Measurements from ENCODE around the gene R3HDM2.
A peak's percentile ranks its signal among the peaks of the same experiment; 100 is the strongest.

Gene R3HDM2

DNA sequence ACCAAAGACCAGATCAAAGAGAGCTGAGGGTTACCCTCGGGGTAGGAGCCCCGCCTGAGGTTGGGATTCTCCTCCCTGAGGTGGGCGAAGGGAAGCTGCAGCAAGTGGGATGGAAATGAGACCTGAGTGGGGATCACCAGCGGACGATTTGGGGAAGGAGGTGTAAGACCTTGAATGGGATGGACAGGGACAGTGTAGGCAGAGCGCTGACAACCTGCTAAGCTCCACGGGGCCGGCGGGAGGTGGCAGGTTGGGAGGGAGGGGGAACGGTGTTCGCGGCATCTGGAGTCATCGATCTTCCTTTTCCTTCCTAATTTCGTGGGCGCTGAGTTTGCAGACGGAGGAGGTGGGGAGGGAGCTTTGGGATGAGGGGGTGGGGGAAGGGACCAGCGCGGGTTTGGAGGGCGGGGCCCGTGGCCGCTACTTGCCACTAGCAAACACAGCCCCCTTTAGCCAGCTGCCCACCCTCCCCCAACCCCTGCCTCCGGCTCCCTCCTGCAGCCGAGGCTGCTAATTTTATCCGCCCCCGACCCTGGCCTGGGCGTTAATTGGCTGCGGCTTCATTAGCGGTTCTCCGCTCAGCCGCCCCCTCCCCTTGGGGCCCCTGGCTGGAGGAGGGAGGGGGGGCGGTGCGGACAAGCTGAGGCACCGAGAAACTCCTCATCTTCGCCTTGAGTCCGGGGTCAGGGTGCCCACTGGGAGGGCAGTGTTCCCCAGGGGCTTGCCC is 204.1 kb downstream of the R3HDM2 start:
- no peak for DNase-seq

DNA sequence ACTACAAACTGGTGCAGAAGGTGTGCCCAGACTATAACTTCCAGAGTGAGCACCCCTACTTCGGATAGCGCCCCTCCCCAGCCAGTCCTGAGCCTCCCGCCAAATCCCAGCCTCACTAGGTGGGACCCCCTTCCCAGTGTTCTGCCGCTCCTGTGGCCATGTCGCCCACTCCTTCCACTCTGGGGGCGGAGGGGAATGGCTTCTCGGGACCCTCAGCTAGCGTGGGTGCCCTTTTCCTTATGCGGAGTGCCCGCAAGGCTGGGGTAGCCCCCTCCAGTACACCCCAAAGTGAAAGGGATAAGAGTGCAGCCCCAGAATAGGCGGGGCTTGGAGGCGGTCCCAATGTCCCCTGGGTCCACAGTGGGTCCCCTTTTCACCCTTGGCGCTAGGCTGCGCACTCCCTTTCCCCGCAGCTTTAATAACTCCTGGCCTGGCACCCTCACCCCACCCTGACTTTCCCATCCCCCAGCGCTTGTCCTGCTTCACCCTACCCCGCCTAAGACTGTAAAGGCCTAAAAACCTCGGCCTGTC is 205.1 kb downstream of the R3HDM2 start:
- no peak for DNase-seq

DNA sequence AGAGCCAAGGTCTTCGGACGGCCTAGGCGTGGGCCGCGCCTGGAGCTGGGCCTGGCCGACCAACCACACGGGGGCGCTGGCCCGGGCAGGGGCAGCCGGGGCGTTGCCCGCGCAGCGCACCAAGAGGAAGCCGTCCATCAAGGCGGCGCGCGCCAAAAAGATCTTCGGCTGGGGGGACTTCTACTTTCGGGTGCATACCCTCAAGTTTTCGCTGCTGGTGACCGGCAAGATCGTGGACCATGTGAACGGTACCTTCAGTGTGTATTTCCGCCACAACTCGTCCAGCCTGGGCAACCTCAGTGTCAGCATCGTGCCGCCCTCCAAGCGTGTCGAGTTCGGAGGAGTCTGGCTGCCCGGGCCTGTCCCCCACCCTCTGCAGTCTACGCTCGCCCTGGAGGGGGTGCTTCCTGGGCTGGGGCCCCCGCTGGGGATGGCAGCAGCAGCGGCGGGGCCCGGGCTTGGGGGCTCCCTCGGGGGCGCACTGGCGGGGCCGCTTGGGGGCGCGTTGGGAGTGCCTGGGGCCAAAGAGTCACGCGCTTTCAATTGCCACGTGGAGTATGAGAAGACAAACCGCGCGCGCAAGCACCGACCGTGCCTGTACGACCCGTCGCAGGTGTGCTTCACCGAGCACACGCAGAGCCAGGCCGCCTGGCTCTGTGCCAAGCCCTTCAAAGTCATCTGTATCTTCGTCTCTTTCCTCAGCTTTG is 205.7 kb downstream of the R3HDM2 start:
- no peak for DNase-seq

DNA sequence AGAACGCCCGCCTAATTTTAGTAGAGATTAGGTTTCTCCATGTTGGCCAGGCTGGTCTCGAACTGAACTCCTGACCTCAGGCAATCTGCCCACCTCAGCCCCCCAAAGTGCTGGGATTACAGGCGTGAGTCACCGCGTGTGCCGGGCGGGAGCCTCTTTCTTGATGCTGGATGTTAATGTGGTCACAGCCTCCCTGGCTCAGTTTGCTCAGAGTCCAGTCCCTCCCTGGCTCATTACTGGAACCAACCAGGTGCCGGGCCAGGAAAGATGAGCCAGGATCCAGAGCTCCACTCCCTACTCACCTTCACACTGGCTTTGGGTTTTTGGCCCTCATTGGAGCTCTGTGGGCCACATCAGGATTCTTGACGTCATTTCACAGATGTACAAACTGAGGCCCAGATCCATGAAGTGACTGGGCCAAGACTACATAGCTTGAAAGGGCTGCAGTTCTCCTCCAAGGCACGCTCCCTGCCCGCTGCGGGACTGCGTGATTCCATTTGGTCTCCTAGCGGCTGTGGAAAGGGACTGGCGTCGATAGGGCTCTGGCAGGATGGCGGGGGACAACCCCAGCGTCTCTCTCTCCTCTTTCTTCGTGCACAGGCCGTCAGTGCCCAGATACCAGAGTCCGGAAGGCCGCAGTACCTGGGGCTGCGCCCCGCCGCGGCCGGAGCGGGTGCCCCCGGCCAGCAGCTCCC is 206.4 kb downstream of the R3HDM2 start:
- no peak for DNase-seq

DNA sequence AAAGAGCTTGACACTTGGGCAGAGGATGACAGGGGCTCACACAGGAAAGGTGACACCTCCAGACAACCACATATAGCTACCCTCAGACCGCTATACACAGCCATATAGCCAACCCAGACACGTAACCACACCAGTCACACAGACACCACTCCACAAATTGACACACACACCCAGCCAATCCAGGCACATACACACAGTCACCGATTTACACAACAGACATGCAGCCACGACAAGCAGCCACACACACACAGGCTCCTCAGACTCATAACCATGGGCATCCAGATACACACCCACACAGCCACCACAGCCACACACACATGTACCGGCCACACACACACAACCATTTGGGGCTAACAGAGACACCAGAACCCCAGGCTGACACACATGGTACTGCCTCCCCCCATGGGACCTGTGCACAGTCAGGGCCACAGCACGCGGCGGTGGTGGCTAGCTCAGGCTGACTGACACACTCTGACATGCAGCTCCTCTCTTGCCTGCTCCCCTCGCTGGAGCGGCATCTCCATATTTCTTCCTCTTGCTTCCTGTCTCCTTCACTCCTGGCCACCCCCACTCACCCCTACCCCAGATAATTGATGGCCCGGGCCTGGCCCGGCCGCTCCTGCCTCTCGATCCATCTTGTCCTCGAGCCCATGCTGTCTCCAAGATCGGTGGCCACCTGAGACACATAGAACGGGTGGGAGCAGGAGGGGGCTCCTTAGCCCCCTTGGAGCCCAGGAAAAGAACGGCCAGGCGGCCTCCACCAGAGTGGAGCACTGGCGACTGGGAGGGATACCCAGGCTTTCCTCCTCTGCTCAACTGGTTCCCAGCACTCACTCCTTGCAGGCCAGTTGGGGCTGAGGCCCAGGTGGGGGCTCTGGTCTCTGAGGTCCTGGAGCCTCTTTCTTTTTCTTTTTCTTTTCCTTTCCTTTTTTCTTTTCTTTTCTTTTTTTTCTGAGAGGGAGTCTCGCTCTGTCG is 207.4 kb downstream of the R3HDM2 start:
- DNase-seq = no peak

DNA sequence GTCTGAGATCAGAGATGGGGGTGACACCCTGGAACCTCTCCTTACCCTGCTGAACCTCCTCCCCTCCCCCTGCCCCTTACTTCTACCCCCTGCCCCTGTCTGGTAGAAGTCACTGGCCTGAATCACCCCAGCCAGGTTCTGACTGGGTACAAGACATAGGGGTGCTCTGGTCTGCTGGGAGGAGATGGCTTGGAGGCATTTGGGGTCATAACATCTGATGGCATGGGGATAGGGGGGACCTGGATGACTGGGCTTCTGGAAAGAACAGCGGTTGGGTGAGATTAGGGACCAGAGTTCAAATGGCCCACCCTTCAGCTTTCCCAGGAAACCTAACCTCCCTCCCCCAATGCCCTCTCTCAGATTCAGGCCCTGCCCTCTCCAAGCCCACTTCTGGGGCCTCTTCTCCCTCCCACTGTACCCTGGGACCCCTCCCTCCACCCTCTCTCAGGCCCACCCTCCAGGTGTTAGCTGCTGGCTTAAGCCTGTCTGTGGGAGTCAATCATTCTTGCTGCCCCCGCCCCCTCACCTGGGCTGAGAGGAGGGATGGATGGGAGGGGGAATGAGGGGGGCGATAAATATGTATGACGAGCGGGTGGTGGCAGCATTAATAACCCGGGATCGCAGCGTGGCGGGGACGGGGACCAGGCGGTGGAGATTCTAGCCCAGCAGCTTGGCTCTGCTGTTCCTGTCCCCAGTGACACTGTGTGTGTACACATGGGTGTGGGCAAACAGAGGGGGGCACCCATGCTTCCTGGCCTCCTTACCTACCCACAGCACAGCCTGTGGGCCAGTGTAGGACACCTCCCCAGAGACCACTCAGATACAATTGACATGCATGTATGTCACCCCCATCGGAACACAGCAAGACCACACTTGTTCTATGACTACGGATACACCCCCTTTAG is 208.3 kb downstream of the R3HDM2 start:
- no peak for DNase-seq

DNA sequence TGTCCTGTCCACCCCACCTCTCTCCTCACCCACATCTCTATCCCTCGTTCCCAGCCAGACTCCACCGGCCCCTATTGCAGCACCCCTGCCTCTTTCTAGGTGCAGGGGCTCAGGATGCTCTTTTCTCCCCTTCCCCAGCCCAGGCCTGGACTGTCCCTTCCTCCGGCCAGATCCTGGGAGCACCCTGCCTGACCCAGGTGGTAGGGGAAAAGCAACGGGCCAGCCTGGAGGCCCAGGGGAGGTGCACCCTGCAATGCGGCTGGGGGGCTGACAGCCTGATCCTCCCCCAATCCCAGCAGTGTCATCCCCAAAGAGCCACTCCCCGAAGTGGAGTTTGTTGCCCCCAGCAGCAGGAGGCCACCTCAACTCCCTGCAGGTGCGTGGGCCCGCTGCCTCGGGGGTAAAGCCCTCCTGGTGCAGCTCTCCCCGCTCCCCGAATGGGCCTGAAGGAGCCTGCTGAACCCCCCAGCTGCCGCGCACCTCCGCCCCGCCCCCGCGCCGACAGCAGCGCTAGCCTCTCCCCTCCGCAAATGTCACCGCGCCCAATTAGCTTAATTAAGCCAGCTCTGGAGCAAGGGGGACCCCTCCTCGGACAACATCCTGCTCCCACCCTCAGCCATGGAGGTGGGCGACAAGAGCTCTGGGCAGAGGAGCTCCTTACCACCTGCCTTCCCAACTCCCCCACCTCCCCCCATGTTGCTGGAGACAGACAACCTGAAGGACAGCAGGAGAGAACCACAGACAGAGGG is 209.5 kb downstream of the R3HDM2 start:
- no peak for DNase-seq

DNA sequence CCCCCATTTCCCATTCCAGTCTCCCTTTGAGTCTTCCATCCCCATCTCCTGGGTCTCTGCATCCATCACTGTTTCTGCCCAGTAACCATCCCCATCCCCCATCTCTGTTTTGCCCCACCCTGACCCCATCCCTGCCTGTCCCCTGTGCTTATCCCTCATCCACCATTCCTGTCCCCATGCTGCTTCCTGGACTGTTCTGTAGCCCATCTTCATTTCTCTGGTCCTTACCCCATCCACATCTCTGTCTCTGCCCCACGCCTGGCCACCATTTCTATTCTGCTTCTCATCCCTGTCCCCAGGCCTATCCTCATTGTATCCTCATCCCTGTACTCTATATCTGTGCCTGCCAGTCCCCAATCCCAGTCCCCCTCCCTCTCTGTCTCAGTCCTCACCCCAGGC is 210.1 kb downstream of the R3HDM2 start:
- DNase-seq = no peak

DNA sequence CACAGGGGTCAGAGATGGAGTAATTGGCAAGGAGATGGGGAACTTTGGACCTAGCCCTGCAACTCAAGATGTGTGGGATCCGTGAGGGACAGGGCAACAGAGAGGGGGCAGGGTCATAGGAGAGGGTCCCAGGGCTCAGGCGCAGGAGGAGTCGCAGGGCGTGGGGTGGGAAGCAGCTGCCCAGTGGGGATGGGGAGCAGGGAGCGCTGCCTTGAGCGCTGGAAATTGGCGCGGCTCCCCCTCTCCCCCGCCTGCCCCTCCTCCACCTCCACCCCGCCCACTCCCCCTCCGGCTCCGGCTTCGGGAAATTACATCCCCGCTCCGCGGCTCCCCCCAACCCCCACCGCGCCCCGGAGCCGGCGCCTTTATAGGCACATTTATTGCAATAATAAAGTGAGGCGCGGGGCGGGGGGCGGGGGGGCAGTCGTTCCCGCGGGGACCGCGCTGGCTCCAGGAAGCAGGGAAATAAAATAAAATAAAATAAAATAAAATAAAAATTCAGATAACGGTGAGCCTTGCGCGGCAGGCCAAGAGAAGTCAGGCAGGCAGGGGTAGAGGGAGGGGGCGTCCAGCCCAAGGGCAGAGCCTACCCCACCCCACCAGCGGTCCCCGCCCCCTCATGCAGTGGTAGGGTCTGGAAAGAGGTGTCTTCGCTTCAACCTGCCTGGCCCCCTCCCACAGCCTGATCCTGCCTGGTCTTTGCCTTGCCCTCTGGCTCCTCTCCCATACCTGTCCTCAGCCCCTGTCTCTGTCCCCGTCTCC is 210.7 kb downstream of the R3HDM2 start:
- no peak for DNase-seq

DNA sequence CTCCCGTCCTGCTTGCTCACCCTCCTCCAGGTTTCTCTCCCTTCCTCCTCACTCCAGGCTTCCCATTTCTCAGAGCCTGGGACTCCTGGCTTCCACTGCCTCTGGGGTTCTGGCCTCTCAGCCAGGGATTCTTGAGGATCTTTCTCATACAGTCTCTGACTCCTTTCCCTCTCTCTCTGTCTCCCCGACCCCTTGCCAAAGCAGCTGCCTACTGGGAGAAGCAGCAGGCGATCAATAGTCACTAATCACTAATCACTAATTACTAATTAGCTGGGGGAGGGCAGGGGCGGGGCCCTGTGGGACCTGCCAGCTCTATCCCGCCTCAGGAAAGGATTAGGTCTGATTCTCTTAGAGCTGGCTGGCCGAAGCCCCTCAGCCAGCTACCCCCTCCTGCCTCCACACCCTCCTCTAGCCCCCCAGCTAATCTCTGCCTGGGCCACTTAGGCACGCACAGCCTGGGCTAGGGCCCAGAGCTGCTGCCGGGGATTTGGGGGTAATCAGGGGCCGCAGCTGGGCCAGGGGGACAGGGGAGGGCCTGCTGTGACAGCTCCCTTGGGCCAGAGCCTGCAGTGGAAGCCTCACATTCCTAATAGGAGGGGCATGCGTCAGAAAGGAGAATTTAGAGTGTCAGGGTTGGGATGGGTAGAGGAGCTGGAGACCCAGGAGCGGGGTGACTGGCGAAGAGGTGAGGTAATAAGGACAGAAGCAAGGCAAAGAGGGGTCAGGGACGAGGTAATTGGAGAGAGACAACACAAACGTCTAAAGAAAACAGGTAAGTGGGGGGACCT is 211.4 kb downstream of the R3HDM2 start:
- DNase-seq = no peak

DNA sequence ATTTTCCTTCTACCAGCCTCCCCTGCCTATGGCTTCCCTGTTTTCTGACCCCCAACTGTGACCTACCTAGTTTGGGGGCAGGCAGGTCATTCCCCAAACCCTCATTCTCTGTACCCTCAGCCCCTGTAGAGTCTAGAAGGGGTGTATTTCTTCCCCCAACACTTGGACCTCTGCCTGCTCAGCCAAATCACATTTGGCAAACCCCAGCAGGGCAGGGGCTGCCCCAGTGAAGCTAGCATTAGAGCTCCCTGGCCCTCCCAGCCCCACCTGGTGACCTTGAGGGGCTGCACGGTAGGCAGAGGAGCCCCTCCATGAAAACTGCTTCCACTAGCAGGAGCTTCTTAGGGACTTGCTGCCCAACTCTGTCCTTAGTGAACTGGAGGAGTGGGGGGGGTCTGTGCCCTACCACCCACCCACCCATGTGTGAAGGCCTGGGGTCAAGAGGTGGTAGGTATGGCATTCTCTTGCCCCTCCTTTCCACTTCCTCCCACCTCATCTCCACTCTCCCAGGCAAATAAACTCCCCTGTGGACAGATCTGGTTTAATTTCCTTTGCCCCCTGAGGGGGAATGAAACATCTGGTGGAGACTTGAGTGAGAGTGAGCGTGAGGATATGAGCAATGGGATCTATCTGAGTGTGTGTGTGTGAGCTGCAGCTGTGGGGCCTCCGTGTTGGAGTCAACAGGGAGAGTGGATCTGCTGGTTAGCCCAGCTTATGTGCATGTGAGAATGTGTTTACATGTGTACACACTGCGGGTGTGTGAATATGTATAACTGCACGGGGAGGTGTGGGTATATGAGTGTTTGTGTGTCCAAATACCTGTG is 212.6 kb downstream of the R3HDM2 start:
- DNase-seq = no peak

DNA sequence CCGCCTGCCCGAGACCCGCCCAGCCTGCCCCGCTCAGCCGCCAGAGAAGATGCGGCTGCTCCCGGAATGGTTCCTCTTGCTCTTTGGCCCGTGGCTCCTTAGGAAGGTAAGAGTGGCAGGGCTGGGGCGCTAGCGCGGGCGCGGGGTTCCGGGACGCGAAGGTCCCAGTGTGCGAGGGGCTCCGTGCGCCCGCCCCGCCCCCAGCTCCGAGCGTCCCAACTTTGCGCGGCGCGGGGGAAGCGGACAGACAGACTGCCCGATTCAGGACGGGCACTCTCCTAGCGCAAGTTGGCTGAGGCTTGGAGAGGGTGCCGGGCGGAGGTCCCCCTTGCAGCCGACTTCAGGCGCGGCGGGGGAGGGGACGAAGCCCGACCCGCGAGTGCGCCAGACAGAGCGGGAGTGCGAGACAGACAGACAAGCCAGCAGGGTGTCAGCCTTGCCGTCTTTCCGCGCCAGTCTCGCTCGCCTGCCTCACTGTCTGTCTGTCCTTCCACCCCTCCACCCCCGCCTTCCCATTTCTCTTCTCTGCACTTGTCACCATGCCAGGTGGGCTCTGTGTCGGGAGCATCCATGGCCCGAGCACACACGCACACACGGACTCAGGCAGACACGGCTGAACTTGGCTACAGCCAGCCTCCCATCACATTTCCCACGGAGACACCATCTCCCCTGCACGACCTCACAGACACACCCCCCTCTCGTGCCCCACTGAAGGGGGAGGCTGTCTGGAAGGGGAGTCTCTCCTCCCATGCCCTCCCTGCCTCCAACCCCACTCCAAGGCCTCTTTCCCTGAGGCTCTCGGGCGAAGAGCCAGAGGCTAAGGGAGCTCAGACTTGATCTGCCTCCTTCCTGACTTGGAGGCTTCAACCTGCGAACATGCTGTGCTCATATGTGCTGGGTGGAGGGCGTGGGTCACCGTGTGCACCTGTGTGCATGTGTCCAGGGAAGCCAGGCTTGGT is 213.6 kb downstream of the R3HDM2 start:
- DNase-seq = no peak

DNA sequence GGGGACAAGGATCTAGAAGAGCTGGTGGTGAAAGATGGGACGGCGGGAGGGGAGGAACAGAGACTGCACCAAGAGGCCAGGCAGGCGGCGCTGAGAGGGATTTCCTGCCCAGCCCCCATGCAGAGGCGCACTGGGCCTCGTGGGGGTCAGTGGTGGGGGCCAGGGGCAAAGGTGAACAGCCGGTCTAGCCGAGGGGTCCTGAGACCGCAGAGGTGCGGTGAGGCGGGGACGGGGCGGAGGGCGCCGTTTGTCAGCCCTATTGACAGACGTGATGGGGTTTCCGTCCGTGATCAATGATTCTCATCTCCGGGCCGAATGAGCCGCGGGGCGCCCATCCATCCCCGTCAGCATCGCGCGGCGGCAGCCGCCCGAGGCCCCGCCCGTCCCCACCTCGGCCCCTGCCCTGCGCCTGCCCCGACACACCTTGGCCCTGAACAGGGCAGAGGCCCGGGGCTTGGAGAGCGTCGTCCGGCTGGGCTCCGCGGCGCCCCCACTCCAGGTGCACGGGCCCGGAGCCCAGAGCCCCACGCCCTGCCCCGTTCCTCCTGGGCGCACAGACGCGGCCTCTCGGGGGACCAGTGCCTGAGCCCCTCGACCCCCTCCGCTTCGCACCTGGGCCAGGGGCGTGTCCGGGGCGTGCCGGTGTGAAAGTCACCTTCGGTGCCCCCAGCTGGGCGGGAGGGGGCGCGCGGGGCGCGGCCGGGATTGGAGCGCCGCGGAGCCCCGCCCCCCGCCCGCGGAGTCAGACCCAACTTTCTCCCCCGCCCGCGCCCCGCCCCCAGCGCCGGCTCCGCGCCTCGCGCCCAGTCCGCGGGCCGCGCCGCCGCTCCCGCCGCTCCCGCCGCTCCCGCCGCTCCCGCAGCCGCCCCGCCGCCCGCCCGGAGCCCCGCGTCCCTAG is 214.6 kb downstream of the R3HDM2 start, which contains the start of gene NXPH4:
TSS of gene NXPH4 (plus strand) at position 781 of the 898 bp plus-strand sequence. CDS start 176 bp downstream, outside the sequence.
- no peak for DNase-seq

DNA sequence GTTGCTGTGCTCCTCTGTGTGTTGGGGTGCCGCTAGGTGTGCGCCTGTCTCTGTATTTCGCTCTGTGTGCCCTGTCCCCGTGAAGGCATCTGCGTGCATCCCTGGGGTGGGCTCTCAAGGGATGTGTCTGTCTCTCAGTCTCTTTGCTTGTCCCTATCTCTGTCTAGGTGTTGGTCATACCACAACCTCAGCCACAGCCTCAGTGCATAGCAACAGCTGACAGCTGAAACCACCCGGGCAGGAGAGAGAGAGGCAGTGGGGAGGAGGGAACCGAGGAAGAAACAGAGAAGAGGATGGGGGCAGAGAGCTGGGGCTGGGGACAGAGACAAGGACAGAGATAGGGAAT is 215.2 kb downstream of the R3HDM2 start:
- DNase-seq = no peak

DNA sequence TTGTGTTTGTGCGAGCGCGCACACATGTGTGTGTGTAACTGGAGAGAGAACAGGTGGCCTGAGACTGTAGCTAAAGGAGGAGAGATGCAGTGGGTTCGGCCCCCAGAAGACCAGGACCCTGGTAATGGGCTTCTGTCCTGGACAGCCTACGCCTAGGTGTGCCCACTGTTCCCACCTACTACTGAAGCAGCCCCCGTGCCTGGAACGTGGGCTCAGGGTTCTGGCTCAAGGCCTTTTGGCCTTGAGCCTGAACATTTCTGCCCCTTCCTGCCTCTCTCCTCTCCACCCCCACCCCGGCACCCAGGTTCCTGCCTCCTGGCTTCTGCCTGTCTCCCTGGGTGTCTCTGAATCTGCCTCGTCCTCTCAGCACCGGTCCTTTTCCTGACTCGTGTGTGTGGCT is 215.8 kb downstream of the R3HDM2 start:
- DNase-seq = no peak

DNA sequence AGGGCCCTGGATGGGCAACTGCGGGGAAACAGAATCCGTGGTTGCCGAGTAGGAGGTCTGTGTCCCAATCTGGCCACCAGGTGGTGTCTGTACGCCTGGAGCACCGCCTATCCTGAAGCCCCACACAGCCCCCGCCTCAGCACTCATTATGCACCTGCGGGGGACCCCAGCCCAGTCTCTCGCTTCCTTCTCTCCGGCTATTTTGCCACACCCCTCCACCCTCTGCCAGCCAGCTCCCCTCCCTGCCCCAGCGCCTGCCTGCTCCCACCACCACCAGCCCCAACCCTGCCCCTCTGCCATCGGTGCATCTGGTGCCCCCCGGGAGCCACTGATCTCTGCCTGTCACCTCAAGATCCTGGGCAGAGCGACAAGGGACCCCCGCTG is 216.5 kb downstream of the R3HDM2 start:
- DNase-seq = peak; percentile 59
